Left kidney (tissue), 2 donors: ENCODE results near the gene RENBP. TPM values are rescaled to one million over a fixed set of nuclear protein-coding genes. Genes with fewer than 3 reads are reported as not detected.

Experiments
- DNase-seq: peaks from one replicate; pipeline ENCODE4 v3.0.0-alpha.2; 2013
- polyA plus RNA-seq: library from polyadenylated mRNA; unstranded; fragments of 120-200 nt; gene quantifications from one replicate; pipeline ENCODE4 v1.2.1, GENCODE V29; 2013; ENCODE audit not compliant: insufficient read length

RENBP gene
- polyA plus RNA-seq, 1 donor: 20.7 TPM

- no peak for DNase-seq
These were observed 9.6 kb downstream of the RENBP start, which contains the start of gene NAA10 for GRCh38 chrX:153934762-153935325. TSS of gene NAA10 (minus strand) at chrX:153935037. CDS start at chrX:153934904, 133 bp downstream.

GRCh38 chrX:153934148-153934761 is 10.2 kb downstream of the RENBP start:
- DNase-seq: no peak

- no peak for DNase-seq
These were observed 10.7 kb downstream of the RENBP start for GRCh38 chrX:153933748-153934147.

- DNase-seq: no peak
These were observed 12.1 kb downstream of the RENBP start for GRCh38 chrX:153932220-153932915.

GRCh38 chrX:153931748-153932147 is 12.7 kb downstream of the RENBP start:
- DNase-seq: no peak

- DNase-seq: no peak
These were observed 13.3 kb downstream of the RENBP start for GRCh38 chrX:153931151-153931550.

GRCh38 chrX:153930011-153930910 is 14.2 kb downstream of the RENBP start:
- DNase-seq: no peak

- DNase-seq: no peak
These were observed 14.9 kb downstream of the RENBP start for GRCh38 chrX:153929576-153929975.

- no peak for DNase-seq
These were observed 15.6 kb downstream of the RENBP start for GRCh38 chrX:153928846-153929245.

GRCh38 chrX:153927922-153928760 is 16.3 kb downstream of the RENBP start:
- DNase-seq: peak; percentile 92

- no peak for DNase-seq
These were observed 16.8 kb downstream of the RENBP start for GRCh38 chrX:153927672-153927921.

- no peak for DNase-seq
These were observed 17.4 kb downstream of the RENBP start for GRCh38 chrX:153926858-153927671.

GRCh38 chrX:153926552-153926857 is 17.9 kb downstream of the RENBP start:
- no peak for DNase-seq

- DNase-seq: no peak
These were observed 18.5 kb downstream of the RENBP start, which contains the start of gene ARHGAP4 for GRCh38 chrX:153925739-153926551. TSS of gene ARHGAP4 (minus strand) at chrX:153926264. CDS start at chrX:153926202, 62 bp downstream.

GRCh38 chrX:153925387-153925738 is 19.1 kb downstream of the RENBP start:
- DNase-seq: no peak

GRCh38 chrX:153924149-153924861 is 20.1 kb downstream of the RENBP start:
- DNase-seq: no peak

- no peak for DNase-seq
These were observed 21.2 kb downstream of the RENBP start for GRCh38 chrX:153922932-153923857.
